B cell (primary cell): Measurements from ENCODE around the gene TSC2. TPM values are rescaled to one million over a fixed set of nuclear protein-coding genes. Genes with fewer than 3 reads are reported as not detected.

ENCODE experiments used
- ATAC-seq: fragments of 200-7000 bp; cut with Tn5 transposase; one replicate; pipeline ENCODE4 v1.10.0; 2021; ENCODE audit warnings: low read depth, mild to moderate bottlenecking, moderate number of reproducible peaks, moderate library complexity
- CTCF ChIA-PET: fragments of 350-600 bp; sonication (Branson Sonifier 250); formaldehyde crosslinking; loops from one replicate; lab custom pipeline; 2021; ENCODE audit warnings: antibody characterized with exemption, inconsistent platforms; lab: Charles Lee
- POLR2A ChIA-PET: fragments of 350-600 bp; sonication (Branson Sonifier 250); formaldehyde crosslinking; loops from one replicate; lab custom pipeline; 2021; ENCODE audit warnings: antibody characterized with exemption; lab: Charles Lee
- DNase-seq: peaks from one replicate; pipeline ENCODE4 v3.0.0; 2013
- H2AFZ ChIP-seq: 2 replicates; pipeline ENCODE4 v1.6.1; 2012; ENCODE audit warnings: mild to moderate bottlenecking, low read depth, low read length; ENCODE audit not compliant: insufficient read depth, poor library complexity, severe bottlenecking
- H3K27ac ChIP-seq, 2 donors: 1 replicate in 1 of 2; 2 replicates in 1 of 2; pipeline ENCODE4 v1.5.1; 2012 to 2013; ENCODE audit warnings: low read length in 2 of 2, mild to moderate bottlenecking in 2 of 2, moderate library complexity in 1 of 2
- H3K27me3 ChIP-seq, 4 experiments: fragments of 200-600 bp in 1 of 4; sonication (generic) in 1 of 4; replicated peaks in 1 of 4; 1 replicate in 2 of 4; 2 replicates in 2 of 4; pipeline versions ENCODE4 v1.6.1 to v1.7.0; 2013 to 2016; ENCODE audit warnings: low read length in 3 of 4, mild to moderate bottlenecking in 2 of 4, mixed read lengths in 1 of 4, moderate library complexity in 1 of 4; ENCODE audit not compliant: insufficient read depth in 4 of 4, control insufficient read depth in 3 of 4; ENCODE audit errors: control extremely low read depth in 1 of 4
- H3K36me3 ChIP-seq, 2 experiments: replicated peaks in 1 of 2; 1 replicate in 1 of 2; 2 replicates in 1 of 2; pipeline versions ENCODE4 v1.6.1 to v1.7.1; 2013; ENCODE audit warnings: low read length in 1 of 2; ENCODE audit not compliant: insufficient read depth in 2 of 2, control insufficient read depth in 1 of 2; ENCODE audit errors: control extremely low read depth in 1 of 2, extremely low read depth in 1 of 2
- H3K4me1 ChIP-seq, 2 donors: fragments of 200-600 bp in 1 of 2; sonication (generic) in 1 of 2; 1 replicate in 1 of 2; 2 replicates in 1 of 2; pipeline versions ENCODE4 v1.5.1 to v1.6.1; 2013 to 2017; ENCODE audit warnings: low read length in 2 of 2; ENCODE audit not compliant: control insufficient read depth in 2 of 2, insufficient read depth in 2 of 2
- H3K4me2 ChIP-seq: replicated peaks from 2 replicates; pipeline ENCODE3; 2012; ENCODE audit warnings: mild to moderate bottlenecking, low read depth, low read length; ENCODE audit not compliant: poor library complexity, severe bottlenecking
- H3K4me3 ChIP-seq, 5 experiments: fragments of 200-600 bp in 1 of 5; sonication (generic) in 1 of 5; 1 replicate in 3 of 5; 2 replicates in 2 of 5; pipeline versions ENCODE4 v1.5.1 to v1.7.0; 2011 to 2016; ENCODE audit warnings: low read length in 4 of 5, mild to moderate bottlenecking in 4 of 5, low read depth in 2 of 5, control low read depth in 1 of 5, moderate library complexity in 1 of 5; ENCODE audit not compliant: insufficient read depth in 1 of 5; ENCODE audit errors: control extremely low read depth in 1 of 5, extremely low read depth in 1 of 5
- H3K79me2 ChIP-seq: fragments of 200-600 bp; sonication (generic); one replicate; pipeline ENCODE4 v1.6.0; 2016; ENCODE audit warnings: low read length; ENCODE audit not compliant: control insufficient read depth, insufficient read depth
- H3K9ac ChIP-seq: fragments of 200-600 bp; sonication (generic); 2 replicates; pipeline ENCODE4 v1.6.1; 2017; ENCODE audit warnings: mild to moderate bottlenecking, low read length, moderate library complexity
- H3K9me3 ChIP-seq, 3 donors: one replicate each; pipeline versions ENCODE4 v1.6.1 to v1.7.1; 2013; ENCODE audit warnings: low read length in 2 of 3; ENCODE audit not compliant: control insufficient read depth in 2 of 3, insufficient read depth in 1 of 3; ENCODE audit errors: control extremely low read depth in 1 of 3
- H4K20me1 ChIP-seq: 2 replicates; pipeline ENCODE4 v1.6.0; 2012; ENCODE audit warnings: mild to moderate bottlenecking, low read length; ENCODE audit not compliant: insufficient read depth, control insufficient read depth, poor library complexity, severe bottlenecking
- H3K27ac Mint-ChIP-seq: one replicate; pipeline ENCODE4 v1.8.0; 2021; ENCODE audit warnings: mixed read lengths
- H3K27me3 Mint-ChIP-seq: one replicate; pipeline ENCODE4 v1.8.0; 2021; ENCODE audit warnings: mixed read lengths
- H3K4me1 Mint-ChIP-seq: one replicate; pipeline ENCODE4 v1.8.0; 2021; ENCODE audit warnings: mixed read lengths
- H3K4me3 Mint-ChIP-seq: one replicate; pipeline ENCODE4 v1.8.0; 2021; ENCODE audit warnings: mixed read lengths
- H3K9me3 Mint-ChIP-seq: one replicate; pipeline ENCODE4 v1.8.0; 2022; ENCODE audit warnings: mixed read lengths; ENCODE audit not compliant: insufficient read depth
- CTCF ChIP-seq: fragments of 200-600 bp; IDR thresholded peaks from one replicate; pipeline ENCODE4 v1.8.0; 2022; ENCODE audit warnings: antibody characterized with exemption, mild to moderate bottlenecking
- EZH2 ChIP-seq: IDR thresholded peaks from 2 replicates; pipeline ENCODE4 v1.6.1; 2012; ENCODE audit warnings: borderline replicate concordance, low read depth, mild to moderate bottlenecking, moderate library complexity, low read length; ENCODE audit not compliant: insufficient read depth, poor library complexity, severe bottlenecking
- WGBS: methylation state at CpG from one replicate; pipeline ENCODE4 v1.1.5; 2013; ENCODE audit warnings: missing lambda C conversion rate; ENCODE audit not compliant: insufficient coverage; 5-methylcytosine and 5-hydroxymethylcytosine counted together
- intact Hi-C: fragments of 100-400 bp; cut with micrococcal nuclease; formaldehyde crosslinking; loops from one replicate; pipeline ENCODE4 v1.10.0; 2022
- polyA plus RNA-seq: library from polyadenylated mRNA; depleted of rRNA; stranded (reverse); fragments of >200 nt; gene quantifications from 2 replicates; pipeline ENCODE4 v1.2.3, GENCODE V29; 2012
- total RNA-seq, 2 donors: library from RNA; stranded (reverse); fragments of 120-200 nt in 1 of 2; gene quantifications; 1 replicate in 1 of 2; 2 replicates in 1 of 2; pipeline versions ENCODE4 v1.2.3 to v1.2.4, GENCODE V29; 2013 to 2022

The TSC2 gene
- total and polyA plus RNA-seq, 2 donors (not counting 1 experiment from before 2014, with no cell fraction given), result 128 to 194 TPM

DNA sequence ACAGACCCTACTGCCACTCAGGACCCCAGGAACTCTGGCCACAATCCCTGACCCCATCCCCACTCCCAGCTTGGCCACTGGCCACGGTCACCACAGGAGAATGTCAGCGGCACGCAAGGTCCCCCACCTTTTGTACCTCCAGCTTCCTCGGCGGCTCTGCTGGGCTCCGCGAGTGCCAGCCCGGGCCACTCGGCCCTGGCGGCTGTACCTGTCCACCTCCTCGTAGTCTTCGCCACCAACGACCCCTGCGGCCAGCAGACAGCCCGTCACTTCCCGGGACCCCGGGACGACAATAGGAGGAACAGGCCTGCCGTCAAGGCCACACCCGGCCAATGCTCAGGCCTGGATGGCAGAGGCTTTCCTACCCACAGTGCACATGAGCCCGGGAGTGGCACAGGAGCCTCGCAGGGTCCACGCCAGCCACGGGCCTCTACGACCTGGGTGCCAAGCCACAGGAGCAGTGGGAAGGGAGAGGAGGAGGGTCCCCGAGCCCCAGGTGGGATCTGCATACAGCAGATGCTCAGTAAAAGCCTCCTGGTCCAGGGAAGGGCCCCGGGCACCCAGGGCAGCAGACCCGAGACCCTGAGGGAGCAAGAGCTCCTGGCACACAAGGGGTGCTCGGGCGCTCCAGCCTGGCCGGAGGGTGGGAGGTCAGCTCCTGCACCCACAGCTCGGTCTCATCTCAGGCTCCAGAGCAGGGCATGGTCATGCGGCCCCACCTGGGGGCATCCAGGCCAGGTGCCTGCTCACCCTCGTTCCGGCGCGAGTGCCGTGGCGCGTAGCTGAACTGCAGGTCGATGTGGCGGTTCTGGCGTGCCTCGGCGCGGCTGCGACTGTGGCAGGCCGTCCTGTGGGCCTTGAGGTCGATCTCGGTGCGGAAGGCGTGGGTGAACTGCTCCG, 46.1 kb upstream of the TSC2 start:
- intact Hi-C loops, result no loop called here
- peaks cover 20% of the 10 kb centered on the region for H3K4me1 Mint-ChIP-seq
- no peaks in the 10 kb centered on the region for H3K27me3 Mint-ChIP-seq
- H3K9me3 Mint-ChIP-seq, result no peaks in the 10 kb centered on the region
- no peak overlapping the region for H3K27ac Mint-ChIP-seq
- Histone ChIP-seq H3K4me3 (no peak overlapping the region), H3K9me3 (no peaks in the 10 kb centered on the region), H2AFZ (no peak overlapping the region), H3K4me1 (peaks cover 12 to 21% of the 10 kb centered on the region in 2 donors), H3K79me2 (peaks cover 45% of the 10 kb centered on the region), H3K9ac (no peak overlapping the region), H3K27me3 (no peaks in the 10 kb centered on the region), H3K4me2 (no peak overlapping the region), H3K36me3 (peaks cover 0 to 49% of the 10 kb centered on the region in 2 experiments), H3K27ac (no peak overlapping the region), H4K20me1 (peaks cover 63% of the 10 kb centered on the region)
- TF ChIP-seq CTCF, result no peak
- no peak for TF ChIP-seq EZH2
- no peak for DNase-seq
- CTCF ChIA-PET, result interaction anchor here (4.9 kb wide), 1 partner anchor 139 kb away, joined by 46 read pairs; no protein-coding TSS in a partner anchor
- WGBS, result 98% methylated on average over 50 of the region's 53 CpGs
- H3K4me3 Mint-ChIP-seq, result no peak overlapping the region
- ATAC-seq, result no peak
- POLR2A ChIA-PET, result interaction anchor here (0.6 kb wide), 1 partner anchor 10 kb away, joined by 5 read pairs; no protein-coding TSS in a partner anchor
